Omental fat pad (tissue), 4 donors: Measurements from ENCODE around the gene STAM. TPM values are rescaled to one million over a fixed set of nuclear protein-coding genes. Genes with fewer than 3 reads are reported as not detected.

ENCODE experiments used
- ATAC-seq: fragments of 150-250 bp; one replicate; pipeline ENCODE4 v1.9.1; 2016; ENCODE audit warnings: mild to moderate bottlenecking, moderate library complexity; ENCODE audit not compliant: low FRiP score
- DNase-seq: peaks from one replicate; pipeline ENCODE4 v3.0.0-alpha.2; 2019; ENCODE audit warnings: low spot score
- total RNA-seq, 4 donors: library from RNA; depleted of rRNA; stranded (reverse); fragments of >200 nt; gene quantifications; one replicate each; pipeline ENCODE4 v1.1.0, GENCODE V29; 2016
- TF ChIP-seq, protein P1 (sequence below), 3 donors: fragments of 450-650 bp; IDR thresholded peaks; one replicate each; pipeline ENCODE4 v1.5.1; 2016 to 2017; ENCODE audit warnings: antibody characterized with exemption in 3 of 3, mild to moderate bottlenecking in 3 of 3, moderate library complexity in 2 of 3

STAM gene
- total RNA-seq, 4 donors from 2014 or later, result 19.1 to 28.1 (median 22.1) TPM

DNA sequence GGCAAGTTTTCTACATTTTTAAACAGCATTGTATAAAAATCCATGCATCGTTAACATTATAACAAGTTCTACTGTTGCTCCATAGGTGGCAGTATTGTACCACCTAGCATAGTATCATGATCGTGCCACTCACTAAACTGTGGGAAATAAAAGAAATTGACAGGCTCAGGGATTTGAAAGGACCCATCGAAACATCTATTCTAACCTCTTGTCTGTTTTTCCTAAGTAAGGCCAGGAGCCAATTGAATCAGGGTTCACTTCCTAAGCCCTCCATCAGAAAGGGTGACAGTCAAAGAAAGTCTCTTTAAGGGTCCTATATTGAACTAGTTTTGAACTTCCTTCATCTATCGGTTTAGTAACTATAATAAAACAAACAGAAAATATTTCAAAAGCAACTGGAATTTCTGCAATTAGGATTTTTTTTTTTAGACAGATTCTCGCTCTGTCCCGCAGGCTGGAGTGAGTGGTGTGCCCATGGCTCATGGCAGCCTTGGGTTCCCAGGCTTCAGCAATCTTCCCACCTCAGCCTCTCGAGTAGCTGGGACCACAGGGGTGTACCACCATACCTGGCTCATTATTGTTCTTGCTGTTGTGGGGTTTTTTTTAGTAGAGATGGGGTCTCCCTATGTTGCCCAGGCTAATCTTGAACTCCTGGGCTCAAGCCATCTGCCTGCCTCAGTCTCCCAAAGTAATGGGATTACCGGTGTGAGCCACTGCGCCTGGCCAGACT lies 36.2 kb upstream of the STAM start:
- ATAC-seq, result peak; percentile 76
- TF ChIP-seq, protein P1, sequence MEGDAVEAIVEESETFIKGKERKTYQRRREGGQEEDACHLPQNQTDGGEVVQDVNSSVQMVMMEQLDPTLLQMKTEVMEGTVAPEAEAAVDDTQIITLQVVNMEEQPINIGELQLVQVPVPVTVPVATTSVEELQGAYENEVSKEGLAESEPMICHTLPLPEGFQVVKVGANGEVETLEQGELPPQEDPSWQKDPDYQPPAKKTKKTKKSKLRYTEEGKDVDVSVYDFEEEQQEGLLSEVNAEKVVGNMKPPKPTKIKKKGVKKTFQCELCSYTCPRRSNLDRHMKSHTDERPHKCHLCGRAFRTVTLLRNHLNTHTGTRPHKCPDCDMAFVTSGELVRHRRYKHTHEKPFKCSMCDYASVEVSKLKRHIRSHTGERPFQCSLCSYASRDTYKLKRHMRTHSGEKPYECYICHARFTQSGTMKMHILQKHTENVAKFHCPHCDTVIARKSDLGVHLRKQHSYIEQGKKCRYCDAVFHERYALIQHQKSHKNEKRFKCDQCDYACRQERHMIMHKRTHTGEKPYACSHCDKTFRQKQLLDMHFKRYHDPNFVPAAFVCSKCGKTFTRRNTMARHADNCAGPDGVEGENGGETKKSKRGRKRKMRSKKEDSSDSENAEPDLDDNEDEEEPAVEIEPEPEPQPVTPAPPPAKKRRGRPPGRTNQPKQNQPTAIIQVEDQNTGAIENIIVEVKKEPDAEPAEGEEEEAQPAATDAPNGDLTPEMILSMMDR (IDR thresholded peaks at IDR 0.05), result no peak
- DNase-seq, result no peak

GRCh38 chr10:17609523-17610079 lies 34.4 kb upstream of the STAM start:
- TF ChIP-seq, protein P1 (IDR thresholded peaks at IDR 0.05), result no peak
- no peak for ATAC-seq
- DNase-seq, result no peak

- peak; percentile 39 for DNase-seq
- TF ChIP-seq, protein P1 (IDR thresholded peaks at IDR 0.05), result no peak
- peak; percentile 87 for ATAC-seq
These were observed 27.4 kb upstream of the STAM start for GRCh38 chr10:17616403-17617030.

DNA sequence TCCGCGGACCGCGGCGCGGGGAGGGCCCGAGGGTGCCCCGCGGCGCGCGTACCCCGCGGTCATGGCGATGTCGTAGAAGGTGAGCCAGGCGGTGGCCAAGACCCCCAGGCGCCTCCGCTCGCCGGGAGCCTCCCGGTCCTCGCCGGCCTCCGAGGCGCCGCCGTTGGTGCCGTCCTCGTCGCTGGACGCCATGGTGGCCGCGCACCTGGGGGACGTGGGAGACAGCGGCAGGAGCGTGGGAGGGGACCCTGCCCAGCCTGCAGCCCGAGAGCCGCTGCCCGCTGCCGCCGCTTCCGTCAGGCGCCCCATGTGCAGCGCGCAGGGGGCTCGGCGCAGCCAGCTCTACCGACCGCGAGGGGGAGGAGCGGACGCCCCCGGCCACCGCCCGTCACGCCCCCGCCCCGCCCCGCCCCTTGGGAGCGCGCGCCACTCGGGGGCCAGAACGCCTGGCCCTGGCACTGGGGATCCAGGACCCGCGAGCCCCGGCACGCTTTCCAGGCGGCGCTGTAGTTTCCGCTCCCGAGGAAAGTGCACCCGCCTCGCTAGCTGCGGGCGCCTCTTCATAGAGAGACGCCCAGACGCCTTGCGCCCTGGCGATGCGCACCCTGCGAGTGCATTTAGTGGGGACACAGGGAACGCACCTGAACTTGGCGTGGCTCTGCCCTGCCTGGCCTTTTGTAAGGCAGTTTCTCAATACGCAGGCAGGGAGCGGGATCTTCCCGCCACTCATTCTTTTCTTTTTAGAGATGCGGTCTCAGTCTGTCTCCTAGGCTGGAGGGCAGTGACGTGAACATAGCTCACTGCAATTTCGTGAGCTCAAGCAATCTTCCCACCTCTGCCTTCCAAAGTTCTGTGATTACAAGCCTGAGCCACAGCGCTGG lies 26.7 kb upstream of the STAM start, which contains the start of gene HACD1:
Gene HACD1 (minus strand): TSS at position 344 of the 881 bp plus-strand sequence. CDS start 35 bp downstream, at position 309.
- TF ChIP-seq, protein P1 (IDR thresholded peaks at IDR 0.05), result no peak
- ATAC-seq, result peak; percentile 80

GRCh38 chr10:17622061-17622460 lies 21.9 kb upstream of the STAM start:
- ATAC-seq (no peak), DNase-seq (no peak)
- TF ChIP-seq, protein P1 (IDR thresholded peaks at IDR 0.05), result no peak

More for the DNA sequence above, 26.7 kb upstream of the STAM start, which contains the start of gene HACD1:
- no peak for DNase-seq

DNA sequence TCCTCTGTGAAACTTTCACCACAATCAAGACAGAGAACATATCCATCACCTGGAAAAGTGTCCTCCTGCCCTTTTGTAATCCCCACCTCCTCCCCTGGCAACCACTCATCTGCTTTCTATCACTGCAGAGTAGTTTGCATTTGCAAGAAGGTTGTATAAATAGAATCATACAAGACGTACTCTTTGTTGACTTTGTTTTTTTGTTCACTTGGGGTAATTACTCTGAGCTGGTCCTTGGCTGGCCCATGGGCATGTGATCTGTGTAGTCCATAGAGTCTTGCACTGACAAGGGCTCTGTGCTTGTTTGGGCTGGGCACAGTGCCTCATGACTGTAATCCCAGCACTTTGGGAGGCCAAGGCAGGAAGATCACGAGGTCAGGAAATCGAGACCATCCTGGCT lies 19.0 kb upstream of the STAM start:
- no peak for DNase-seq
- ATAC-seq, result no peak

More for the DNA sequence above, 19.0 kb upstream of the STAM start:
- TF ChIP-seq, protein P1 (IDR thresholded peaks at IDR 0.05), result no peak
